Measurements from ENCODE around the gene RRP1B. TPM values are rescaled to one million over a fixed set of nuclear protein-coding genes. Genes with fewer than 3 reads are reported as not detected.
"Not testable (repeated sequence)": the region's sequence is repeated elsewhere in the genome, so short reads cannot be mapped to it uniquely, and the experiment has no call there.

RRP1B gene
- total RNA-seq, 2 donors from 2014 or later: 10.5 to 16.0 TPM

DNA sequence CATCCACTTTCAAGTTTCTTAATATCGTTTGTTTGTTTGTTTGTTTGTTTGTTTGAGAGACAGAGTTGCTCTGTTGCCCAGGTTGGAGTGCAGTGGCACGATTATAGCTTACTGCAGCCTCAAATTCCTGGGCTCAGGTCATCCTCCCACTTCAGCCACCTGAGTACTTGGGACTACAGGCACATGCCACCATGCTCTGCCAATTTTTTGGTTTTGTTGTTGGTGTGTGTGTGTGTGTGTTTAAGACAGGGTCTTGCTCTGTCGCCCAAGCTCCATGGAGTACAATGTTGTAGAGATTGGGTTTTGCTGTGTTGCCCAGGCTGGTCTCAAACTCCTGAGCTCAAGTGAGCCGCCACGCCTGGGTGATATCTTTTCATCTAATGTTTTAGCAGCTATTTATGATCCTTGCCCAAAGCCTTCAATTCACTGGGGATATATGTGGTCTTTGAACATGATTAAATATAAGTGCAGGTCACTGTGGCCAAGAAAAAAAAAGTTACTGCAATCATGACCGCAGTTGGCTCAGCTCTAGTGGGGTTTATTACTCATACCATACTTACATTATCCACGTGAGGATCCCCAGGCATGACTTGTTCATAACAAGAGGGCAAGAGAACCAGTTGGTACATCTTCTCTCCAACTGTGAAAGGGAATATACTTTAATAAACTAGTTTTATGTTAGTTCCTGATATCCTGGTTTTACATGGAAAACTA lies 8.0 kb downstream of the RRP1B start:
- H3K36me3 ChIP-seq: peaks cover 15% of the 10 kb centered on the region
- H3K4me3 ChIP-seq: no peak overlapping the region
- H3K27me3 ChIP-seq: no peaks in the 10 kb centered on the region
- TF ChIP-seq, protein P1, sequence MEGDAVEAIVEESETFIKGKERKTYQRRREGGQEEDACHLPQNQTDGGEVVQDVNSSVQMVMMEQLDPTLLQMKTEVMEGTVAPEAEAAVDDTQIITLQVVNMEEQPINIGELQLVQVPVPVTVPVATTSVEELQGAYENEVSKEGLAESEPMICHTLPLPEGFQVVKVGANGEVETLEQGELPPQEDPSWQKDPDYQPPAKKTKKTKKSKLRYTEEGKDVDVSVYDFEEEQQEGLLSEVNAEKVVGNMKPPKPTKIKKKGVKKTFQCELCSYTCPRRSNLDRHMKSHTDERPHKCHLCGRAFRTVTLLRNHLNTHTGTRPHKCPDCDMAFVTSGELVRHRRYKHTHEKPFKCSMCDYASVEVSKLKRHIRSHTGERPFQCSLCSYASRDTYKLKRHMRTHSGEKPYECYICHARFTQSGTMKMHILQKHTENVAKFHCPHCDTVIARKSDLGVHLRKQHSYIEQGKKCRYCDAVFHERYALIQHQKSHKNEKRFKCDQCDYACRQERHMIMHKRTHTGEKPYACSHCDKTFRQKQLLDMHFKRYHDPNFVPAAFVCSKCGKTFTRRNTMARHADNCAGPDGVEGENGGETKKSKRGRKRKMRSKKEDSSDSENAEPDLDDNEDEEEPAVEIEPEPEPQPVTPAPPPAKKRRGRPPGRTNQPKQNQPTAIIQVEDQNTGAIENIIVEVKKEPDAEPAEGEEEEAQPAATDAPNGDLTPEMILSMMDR (IDR thresholded peaks at IDR 0.05): no peak
- no peak overlapping the region for H3K27ac ChIP-seq
- no peak for DNase-seq (ENCODE audit: low spot score)
- no peaks in the 10 kb centered on the region for H3K4me1 ChIP-seq
- no peaks in the 10 kb centered on the region for H3K9me3 ChIP-seq

DNA sequence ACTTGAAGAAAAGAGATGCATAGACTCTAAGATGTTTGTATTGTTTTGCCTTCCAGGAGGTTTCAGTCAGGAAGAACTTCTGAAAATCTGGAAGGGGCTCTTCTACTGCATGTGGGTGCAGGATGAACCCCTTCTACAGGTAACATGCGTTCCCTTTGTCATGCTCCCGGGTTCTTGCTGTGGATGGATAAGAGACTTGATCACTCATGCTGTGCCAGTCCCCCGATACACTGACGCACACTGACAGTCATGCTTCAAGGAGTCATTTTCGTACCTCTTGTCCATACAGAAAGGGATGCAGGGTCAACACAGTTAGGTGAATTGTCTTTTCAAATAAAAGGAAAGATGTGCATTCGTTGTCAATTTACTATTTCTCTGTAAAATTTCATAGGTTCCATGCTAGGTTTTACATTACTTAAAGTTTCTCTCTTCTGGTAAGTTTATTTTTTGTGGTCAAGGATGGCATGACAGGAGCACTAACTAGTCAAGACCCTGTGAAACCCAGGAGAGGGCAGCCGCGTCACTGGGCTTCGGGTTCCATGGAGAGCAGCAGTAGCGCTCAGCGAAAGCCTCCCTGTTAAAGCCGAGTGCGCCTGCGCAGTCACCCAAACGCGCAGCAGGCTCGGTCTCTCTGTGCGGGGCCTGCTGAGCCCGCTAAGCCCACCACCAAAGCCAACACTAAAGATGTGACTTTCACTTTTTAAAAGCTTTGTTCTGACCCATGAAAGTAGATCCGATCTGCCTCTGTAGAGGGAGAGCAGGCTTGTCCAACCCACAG lies 10.7 kb downstream of the RRP1B start:
- no peak for DNase-seq (ENCODE audit: low spot score)
- no peak overlapping the region for H3K4me3 ChIP-seq
- H3K36me3 ChIP-seq: peaks cover 24% of the 10 kb centered on the region

DNA sequence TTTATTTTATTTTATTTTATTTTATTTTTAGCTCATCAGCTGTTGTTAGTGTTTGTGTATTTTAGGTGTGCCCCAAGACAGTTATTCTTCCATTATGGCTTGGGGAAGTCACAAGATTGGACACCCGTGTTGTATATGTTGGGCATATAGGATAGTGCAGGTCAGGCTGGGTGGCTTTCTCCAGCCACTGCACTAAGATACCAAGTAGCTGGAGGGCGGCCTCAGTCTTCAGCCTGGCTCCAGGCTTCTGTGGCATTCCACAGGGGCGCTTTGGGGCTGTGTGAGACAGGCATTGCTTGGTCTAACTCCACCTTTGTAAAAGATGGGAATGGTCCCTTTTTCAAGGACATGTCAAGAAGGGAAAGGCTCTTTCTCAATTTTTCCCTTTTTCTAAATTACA lies 16.5 kb downstream of the RRP1B start:
- DNase-seq (ENCODE audit: low spot score): no peak
- H3K9me3 ChIP-seq: no peaks in the 10 kb centered on the region
- H3K4me1 ChIP-seq: no peaks in the 10 kb centered on the region
- TF ChIP-seq, protein P1 (IDR thresholded peaks at IDR 0.05): no peak
- H3K27ac ChIP-seq: no peak overlapping the region
- H3K27me3 ChIP-seq: no peaks in the 10 kb centered on the region
- H3K4me3 ChIP-seq: no peak overlapping the region
- H3K36me3 ChIP-seq: peaks cover 63% of the 10 kb centered on the region

More for the DNA sequence above, 10.7 kb downstream of the RRP1B start:
- no peaks in the 10 kb centered on the region for H3K4me1 ChIP-seq
- H3K27me3 ChIP-seq: no peaks in the 10 kb centered on the region
- TF ChIP-seq, protein P1 (IDR thresholded peaks at IDR 0.05): no peak
- H3K9me3 ChIP-seq: no peaks in the 10 kb centered on the region
- H3K27ac ChIP-seq: no peak overlapping the region

DNA sequence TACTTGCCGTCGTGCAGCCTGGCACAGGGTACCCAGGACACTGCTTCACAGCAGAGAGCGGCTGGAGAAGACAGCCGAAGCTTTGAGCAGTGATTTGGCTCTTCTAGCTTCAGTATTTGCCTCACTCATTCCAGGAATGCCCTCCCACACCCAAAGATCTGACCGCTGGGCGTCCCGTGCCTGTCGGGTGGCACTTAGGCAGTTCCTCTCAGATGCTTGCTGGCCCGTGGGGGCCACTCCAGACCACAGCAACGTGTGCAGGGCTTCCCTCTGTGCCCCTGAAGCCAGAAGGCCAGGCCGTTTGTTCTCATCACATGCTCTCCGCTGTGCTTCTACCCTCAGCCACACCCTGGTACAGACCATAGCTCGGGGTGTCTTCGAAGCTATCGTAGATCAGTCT lies 17.0 kb downstream of the RRP1B start:
- H3K36me3 ChIP-seq: peaks cover 58% of the 10 kb centered on the region
- no peak overlapping the region for H3K4me3 ChIP-seq
- TF ChIP-seq, protein P1 (IDR thresholded peaks at IDR 0.05): no peak
- H3K27ac ChIP-seq: no peak overlapping the region
- H3K9me3 ChIP-seq: no peaks in the 10 kb centered on the region
- DNase-seq (ENCODE audit: low spot score): no peak
- no peaks in the 10 kb centered on the region for H3K4me1 ChIP-seq
- no peaks in the 10 kb centered on the region for H3K27me3 ChIP-seq

DNA sequence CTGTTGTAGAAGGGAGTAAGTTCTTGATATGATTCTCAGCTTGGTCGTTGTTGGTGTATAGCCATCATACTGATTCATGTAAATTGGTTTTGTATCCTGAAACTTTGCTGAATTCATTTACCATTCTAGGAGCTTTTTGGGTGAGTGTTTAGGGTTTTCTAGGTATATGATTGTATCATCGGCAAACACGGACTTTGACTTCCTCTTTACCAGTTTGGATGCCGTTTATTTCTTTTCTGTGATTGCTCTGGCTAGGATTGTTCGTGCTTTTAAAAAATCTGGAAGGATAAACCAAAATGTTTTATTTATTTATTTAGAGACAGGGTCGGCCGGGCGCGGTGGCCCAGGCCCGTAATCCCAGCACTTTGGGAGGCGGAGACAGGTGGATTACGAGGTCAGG lies 20.6 kb downstream of the RRP1B start:
- H3K27me3 ChIP-seq: no peaks in the 10 kb centered on the region
- TF ChIP-seq, protein P1 (IDR thresholded peaks at IDR 0.05): no peak
- H3K9me3 ChIP-seq: no peaks in the 10 kb centered on the region
- DNase-seq (ENCODE audit: low spot score): no peak
- H3K27ac ChIP-seq: no peak overlapping the region
- peaks cover 65% of the 10 kb centered on the region for H3K36me3 ChIP-seq
- no peak overlapping the region for H3K4me3 ChIP-seq
- H3K4me1 ChIP-seq: no peaks in the 10 kb centered on the region

DNA sequence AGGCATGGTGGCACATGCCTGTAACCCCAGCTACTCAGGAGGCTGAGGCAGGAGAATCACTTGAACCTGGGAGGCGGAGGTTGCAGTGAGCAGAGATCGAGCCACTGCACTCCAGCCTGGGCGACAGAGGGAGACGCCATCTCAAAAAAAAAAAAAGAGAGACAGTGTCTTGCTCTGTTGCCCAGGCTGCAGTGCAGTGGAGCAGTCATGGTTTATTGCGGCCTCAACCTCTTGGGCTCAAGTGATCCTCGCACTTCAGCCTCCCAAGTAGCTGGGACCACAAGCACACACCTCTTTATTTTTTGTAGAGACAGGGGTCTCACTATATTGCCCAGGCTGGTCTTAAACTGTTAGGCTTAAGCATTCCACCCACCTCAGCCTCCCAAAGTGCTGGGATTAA lies 21.1 kb downstream of the RRP1B start:
- H3K4me1 ChIP-seq; H3K4me3 ChIP-seq; H3K27me3 ChIP-seq; DNase-seq (ENCODE audit: low spot score); H3K27ac ChIP-seq; H3K9me3 ChIP-seq: not testable (repeated sequence)
- peaks cover 66% of the 10 kb centered on the region for H3K36me3 ChIP-seq
